ENCODE data around the gene CILP2.

Gene CILP2

DNA sequence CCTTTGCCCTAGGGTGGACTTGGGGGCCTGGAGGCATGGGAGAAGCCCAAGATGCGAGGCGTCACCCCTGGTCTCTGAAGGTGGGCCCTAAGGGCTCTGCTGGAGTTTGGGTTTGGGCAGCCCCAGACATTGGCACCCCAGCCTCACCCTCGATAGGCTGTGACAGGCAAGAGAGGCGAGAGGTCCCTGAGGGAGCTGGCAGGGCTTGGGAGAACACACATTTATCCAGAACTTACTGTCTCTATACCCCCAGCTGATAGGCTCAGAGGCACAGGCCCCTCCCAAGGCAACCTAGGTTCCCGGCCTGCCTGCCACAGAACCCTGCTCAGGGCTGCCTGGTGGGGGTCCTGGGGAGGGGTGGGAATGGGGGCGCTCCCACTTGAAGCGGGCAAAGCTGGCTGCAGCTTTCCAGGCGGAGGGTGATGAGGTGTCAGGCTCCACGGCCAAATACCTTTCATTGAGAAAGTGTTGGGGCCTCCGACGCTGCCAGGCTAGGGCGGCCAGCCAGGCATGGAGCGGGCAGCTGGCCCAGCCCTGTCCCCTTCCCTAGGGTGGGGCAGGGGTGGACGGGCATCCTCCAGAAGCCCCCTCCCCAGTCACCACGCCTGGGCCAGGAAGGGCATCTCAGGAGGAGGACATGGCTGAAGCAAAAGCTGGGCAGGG, 9.7 kb downstream of the CILP2 start:
- no peak for DNase-seq

- no peak for DNase-seq
Measured at GRCh38 chr19:19548915-19549759, 11.1 kb downstream of the CILP2 start.

DNA sequence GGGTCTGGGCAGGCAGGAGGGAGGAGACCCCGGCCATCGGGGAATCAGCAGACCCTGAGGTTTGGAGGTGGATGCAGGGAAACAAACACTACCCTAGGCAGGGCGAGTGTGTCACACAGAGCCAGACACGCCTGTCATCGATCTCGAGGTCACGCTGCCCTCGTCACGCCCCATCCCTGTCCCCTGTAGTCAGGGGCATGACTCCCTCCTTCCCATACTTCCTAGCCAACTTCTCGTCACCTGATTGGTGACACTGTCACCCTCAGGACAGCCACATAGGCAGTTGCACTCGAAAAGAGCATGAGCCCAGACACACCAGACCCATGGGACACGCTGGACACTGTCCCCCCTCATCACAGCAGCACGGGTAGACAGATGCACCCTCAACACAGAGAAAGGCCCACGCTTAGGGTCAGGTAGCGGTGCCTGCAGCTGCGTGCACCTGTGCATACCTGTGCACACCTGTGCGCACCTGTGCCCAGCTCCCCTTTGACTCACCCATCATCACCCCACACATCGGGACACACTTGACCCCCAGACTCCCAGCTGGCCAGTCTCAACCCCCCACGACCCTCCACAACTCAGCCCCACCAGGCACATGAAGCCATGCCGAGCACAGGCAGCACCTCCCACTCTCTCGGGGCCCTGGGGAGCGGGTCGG, 11.9 kb downstream of the CILP2 start:
- DNase-seq, result no peak

DNA sequence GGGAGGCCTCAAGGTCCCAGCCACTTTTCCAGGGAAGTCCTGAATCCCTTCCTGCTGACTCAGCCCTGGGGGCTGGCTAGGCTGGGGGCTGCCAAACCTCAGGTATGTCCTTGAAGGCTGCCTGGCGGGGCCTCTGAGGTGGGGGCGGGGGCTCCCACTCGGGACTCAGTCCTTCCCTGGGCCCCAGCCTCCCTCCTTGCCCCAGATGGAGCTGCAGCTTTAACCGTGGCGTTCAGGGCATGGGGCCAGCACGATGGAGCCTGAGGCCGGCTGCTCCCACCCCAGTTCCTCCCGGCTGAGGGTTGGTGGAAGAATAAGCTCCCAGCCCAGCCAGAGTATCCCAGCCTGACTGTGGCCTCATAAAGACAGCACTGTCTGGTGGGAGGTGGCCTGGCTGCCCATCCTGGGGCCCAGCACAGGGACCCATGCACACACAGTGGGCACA, 12.4 kb downstream of the CILP2 start:
- no peak for DNase-seq

DNA sequence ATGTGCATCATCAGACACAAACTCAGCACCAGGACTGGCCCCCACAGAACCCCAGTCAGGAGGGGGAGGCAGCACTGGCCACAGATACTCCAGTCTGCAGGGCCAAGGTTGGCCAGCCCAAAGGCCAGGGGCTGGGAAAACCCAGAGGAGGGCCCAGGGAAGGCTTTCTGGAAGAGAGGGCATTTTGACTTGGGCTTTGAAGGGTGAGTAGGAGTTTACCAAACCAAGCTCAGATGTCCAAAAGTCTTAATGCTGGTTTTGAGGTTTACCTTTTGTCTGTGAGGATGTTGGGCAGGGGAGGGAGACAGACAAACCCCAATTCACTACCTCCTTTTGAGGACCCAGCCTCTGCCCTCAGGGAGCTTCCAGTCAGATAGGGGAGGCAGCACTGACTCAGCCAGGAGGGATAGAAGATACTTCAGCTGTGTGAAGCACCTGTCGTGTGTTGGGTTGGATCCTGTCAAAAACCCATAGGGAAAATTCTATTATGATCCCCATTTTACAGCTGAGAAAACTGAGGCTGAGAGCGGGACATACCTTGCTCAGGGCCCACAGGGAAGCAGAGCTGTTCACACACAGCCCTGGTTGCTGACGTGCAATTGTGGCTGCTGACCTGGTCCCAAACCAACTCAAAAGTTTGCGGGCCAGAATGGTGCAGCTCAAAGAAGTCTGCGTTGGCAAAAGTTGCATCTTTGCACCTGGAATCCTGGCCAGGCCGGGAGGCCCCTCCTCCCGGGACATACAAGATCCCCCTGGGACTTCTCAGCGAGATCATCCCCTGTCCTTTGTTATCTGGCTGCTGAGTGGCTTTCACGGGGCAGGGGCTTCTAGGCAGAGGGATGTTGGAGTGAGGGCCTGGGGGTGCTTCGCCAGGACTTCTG, 13.1 kb downstream of the CILP2 start:
- no peak for DNase-seq

DNA sequence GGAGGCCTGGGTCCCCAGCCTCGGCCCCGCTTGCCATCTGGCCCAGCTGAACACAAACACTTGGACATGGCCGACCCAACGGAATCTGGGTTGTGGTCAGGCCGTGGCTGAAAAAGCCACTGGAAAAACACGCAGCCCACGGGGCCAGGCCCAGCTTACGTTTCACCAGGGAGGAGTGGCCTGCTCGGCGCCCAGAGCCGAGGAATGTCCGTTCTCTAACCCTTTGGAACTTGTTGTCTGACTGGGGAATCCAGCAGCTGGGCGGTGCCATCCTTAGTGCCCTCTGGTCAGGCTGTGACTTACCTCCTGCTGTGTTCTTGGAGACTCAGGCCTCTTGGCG, 13.8 kb downstream of the CILP2 start:
- DNase-seq, result no peak

DNA sequence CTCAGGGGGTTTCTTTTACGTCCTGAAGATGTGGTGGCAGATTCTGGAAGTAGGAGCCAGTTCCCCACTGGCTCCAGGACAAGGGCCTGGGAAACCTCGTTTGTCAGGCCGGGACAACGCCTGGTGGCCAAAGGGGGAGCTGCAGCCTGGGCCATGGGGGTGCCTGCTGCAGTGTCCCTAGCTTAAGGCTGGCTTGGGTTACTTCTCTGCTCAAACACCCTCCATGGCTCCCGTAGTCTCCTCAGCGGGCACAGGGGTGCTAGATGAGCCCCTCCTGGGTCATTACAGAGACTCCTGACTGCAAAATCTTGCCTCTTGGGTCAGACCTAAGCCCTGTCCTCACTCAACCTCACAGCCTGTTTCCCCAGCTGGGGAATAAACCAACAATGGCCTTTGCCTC, 14.7 kb downstream of the CILP2 start:
- DNase-seq, result no peak

DNA sequence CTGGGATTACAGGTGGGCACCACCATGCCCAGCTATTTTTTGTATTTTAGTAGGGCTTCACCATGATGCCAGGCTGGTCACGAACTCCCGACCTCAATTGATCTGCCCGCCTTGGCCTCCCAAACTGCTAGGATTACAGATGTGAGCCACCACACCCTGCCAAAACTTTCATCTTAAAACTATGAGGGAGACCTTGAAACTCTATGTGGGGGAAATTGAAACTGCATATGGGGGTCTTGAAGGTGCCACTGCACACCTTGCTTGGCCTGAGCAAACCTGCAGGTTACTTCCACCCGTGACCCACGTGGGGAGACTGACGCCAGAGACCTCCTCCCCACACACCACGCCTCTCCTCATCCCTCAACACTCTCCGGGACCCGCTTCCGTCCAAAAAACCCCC, 15.6 kb downstream of the CILP2 start:
- DNase-seq, result no peak

GRCh38 chr19:19554074-19555023, 16.3 kb downstream of the CILP2 start:
- peak; percentile 67 to 69 for DNase-seq

DNA sequence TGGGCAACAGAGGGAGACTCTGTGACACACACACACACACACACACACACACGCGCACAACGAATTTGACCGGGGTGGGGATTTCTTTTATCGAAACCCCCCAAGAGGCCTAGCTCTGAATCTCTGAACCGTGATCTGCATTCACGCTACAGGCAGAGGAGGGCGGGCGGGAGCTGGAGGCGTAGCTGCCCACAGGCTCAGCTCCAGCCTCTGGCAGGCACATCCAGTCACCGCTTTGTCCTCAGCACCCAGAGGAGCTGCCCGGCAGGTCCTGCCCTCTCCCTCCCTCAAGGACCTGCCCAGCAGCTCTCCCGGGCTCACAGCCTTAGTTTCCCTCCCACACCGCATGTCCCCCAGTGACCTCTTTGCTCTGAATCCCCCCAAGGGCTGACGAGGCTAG, 20.0 kb downstream of the CILP2 start:
- no peak for DNase-seq

GRCh38 chr19:19558636-19559035, 20.6 kb downstream of the CILP2 start:
- DNase-seq, result no peak

DNA sequence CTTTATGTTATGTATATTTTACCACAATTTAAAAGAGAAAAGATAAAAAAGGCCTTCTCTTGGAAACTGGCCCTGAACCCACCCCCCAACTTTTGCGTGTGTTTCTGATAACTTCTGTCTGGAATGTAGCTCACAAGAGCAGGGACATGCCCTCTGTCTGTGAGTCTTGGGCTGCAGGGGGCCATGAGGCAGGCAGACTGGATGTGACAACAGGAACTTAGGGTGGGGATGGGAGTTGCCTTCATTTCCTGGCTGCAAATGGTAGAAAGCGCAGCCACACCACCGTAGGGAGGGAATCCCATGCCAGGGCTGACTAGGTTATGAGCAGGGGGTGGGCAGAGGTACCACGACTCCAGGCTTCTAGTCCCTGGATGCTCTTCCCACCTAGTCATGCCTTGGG, 21.9 kb downstream of the CILP2 start:
- DNase-seq, result no peak

DNA sequence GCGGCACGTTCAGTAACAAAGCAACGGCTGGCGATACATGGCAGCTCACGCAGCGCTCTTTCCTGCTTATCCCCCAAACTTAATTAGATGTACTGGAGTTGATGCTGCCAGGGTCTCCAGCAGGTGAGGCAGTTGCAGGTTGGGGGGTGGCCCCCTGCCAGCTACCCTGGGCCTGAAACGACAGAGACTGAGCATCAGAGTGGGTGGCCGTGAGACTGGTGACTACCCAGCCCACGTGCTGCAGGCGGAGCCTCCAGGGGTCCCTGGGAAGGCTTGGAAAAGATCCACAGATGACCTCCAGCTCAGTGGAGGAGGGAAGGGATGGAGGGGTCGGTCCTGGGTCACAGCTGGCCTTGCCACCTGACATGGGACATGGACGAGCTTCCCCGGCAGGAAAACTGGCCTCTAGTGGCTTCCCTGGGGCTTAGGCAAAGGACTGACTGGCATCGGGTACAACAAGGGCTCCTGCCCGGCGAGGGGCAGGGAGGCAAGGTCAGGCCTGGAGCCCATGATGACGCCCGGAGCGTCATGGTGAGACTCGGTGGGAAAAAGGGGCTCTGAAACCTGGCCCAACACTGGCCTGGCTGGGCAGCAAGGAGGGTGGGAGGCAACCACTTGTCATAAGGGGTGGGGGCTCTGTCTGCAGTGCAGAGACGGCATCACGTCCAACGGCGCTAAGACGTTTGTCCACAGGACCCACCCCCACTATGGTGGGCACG, 24.0 kb downstream of the CILP2 start:
- DNase-seq, result no peak

GRCh38 chr19:19562665-19563347, 24.7 kb downstream of the CILP2 start:
- no peak for DNase-seq

GRCh38 chr19:19563348-19563848, 25.3 kb downstream of the CILP2 start:
- DNase-seq, result no peak

- no peak for DNase-seq
Measured at GRCh38 chr19:19566306-19566705, 28.2 kb downstream of the CILP2 start.

DNA sequence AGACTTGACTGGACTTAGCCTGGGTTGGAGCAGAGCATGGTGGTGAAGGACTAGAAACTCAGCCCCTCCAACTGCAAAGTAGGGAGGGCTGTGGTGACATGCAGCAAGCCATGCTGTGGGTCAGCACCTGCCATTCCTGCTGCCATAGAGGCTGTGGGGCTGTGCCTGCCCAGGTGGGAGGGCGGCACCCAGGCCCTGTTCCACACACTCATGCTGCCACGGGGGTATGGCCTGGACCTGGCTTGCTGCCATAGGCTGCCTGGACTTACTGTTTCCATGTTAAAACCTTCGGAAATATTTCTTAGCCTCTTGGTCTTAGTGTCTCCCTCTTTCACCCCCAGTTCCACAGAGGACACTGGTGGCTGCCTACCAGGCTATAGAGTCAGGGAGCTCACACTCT, 29.3 kb downstream of the CILP2 start:
- no peak for DNase-seq

DNA sequence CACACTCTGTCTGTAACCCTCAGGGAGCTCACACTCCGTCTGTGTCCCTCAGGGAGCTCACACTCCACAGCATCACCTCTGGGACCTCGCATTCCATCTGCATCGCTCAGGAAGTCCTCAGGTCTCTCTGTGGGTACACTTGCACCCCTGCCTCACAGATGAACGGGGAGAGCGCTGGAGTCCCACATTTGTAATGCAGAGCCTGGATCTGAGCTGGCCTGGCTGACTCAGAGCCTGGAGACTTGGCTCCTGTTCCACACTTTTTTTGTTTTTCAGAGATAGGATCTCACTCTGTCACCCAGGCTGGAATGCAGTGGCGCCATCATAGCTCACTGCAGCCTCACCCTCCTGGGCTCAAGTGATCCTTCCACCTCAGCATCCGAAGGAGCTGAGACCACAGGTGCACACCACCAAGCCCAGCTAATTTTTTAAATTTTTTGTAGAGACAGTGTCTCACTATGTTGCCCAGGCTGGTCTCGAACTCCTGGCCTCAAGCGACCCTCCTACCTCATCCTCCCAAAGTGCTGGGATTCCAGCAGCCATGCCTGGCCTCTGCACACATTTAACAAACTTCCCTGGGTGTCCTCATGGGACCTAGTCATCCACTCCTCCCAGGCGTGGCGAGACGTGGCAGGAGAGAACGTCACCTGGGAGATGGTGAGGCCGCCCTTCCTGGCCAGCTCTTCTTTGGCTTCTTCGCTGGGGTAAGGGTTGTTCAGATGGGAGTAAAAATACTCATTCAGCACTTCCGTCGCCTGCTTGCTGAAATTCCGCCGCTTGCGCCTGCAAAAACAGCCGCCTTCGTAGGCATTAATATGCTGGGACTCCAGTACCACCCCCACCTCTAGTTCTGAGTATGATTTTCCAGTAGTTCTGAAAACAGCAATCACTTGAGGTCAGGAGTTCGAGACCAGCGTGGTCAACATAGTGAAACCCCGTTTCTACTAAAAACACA, 31.0 kb downstream of the CILP2 start:
- no peak for DNase-seq

- no peak for DNase-seq
Measured at GRCh38 chr19:19570571-19570970, 32.5 kb downstream of the CILP2 start.
